Stimulated activated CD4-positive, alpha-beta T cell treated with anti-CD3 and anti-CD28 coated beads, Interleukin-15, amount 100 ng/mL, for 24 hours (primary cell): Measurements from ENCODE around the gene GATB.
A peak's percentile ranks its signal among the peaks of the same experiment; 100 is the strongest.

Experiments
- DNase-seq: peaks from one replicate; pipeline ENCODE4 v3.0.0-alpha.2; 2020

GATB gene, protein sequence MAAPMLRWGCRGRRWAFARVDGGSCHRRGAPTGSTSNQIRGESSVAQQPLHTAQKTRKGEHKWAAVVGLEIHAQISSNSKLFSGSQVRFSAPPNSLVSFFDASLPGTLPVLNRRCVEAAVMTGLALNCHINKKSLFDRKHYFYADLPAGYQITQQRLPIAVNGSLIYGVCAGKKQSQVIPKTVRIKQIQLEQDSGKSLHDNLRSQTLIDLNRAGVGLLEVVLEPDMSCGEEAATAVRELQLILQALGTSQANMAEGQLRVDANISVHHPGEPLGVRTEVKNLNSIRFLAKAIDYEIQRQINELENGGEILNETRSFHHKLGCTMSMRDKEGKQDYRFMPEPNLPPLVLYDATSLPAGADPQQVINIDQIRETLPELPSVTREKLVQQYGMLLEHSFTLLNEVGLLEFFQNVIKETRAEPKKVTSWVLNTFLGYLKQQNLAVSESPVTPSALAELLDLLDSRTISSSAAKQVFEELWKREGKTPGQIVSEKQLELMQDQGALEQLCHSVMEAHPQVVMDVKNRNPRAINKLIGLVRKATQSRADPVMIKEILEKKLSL

DNA sequence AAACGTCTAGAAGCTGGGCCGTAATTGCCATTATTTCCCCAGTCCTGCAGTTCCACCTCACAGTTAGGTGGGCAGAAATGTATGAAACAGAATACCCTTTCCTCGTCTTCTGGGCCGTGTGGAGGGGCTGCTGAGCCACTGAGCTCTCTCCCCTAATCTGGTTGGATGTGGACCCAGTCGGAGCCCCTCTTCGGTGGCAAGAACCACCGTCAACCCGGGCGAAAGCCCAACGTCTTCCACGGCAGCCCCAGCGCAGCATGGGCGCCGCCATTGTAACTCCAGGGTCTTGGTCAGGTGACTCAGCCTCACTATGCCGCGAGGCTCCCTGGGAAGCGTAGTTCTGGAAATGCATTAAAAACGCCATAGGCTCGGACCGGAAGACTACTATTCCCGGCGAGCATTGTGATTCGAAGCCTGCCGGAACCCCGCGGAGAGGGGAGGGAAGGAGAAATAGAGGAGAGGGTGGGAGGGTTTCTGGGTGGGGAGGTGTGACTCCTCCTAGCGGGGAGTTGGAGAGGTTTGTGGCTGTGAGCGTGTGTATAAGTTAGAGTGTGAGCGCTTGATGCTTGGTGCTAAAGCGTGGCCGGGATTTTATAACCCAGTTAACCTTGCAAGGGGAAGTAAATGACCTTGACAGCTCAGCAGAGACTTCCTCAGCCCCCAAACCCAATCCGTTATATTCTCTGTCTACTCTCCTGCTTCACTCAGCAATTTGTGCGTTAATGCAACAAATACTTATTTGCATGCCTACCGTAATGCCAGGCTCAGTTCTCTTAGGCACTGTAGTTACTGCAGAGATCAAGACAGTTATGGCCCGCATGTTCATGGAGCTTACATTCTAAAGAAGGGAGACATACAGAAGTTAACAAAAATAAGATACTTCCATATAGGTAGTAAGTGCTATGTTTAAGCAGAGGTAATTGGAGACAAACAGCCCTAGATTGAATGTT, at the start of gene GATB:
Gene GATB, minus strand, starts transcription at position 296 of the 950 bp plus-strand sequence. Its CDS starts 25 bp downstream, at position 271.
- DNase-seq = peak; percentile 92

DNA sequence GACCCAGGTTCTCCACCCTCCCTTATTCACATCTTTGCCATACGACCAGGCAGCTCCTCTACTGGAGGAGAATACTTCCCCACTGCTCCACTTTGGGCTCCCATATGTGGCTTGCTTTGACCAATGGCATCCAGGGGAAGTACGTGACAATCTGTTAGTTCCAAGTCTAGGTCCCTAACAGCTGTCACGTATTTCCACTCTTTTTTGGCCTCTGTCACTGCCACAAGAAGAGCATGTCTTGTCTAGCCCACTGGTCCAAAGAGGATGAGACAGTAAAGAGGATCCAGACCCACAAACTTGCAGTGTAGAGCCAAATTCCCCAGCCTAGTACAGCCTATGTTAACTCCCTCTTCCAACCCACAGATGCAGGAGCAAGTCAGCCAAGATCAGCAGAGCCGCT, 49.7 kb upstream of the GATB start:
- DNase-seq = no peak

DNA sequence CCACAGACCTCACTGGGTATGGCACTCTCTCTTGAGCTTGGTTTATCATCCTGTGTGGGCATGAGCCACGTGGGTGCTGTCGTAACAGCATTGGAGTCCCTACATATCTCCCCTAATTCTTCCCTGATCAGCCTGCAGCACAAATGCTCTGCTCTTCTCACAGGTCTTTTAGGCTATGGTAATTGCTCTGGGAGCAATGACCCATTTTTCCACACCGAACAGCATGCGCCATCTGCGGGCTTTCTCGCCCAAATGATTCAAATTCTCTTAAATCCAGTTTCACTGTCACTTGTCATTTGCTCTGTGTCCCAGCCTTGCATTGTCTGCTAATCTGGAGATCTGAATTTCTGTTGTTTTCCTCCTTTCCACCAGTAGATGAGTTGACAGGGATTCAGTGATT, 48.9 kb upstream of the GATB start:
- DNase-seq = no peak

DNA sequence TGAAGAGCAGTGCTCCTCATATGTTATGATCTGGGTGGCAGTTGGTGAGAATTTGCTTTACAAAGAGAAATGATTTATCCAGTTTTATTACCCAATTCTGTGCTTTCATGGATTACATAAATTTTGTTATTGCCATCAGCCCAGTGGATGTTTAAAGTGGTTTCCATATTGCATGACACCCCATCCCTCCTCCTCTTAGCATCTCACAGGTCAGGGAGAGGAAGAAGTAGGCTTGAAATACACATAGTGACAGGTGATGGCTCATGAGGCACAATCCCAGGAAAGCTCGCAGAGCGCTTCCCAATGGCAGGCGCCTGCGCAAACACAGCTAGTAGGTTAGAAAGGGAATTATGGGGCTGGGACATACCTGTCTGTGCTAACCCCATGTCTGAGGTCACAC, 47.7 kb upstream of the GATB start:
- no peak for DNase-seq

DNA sequence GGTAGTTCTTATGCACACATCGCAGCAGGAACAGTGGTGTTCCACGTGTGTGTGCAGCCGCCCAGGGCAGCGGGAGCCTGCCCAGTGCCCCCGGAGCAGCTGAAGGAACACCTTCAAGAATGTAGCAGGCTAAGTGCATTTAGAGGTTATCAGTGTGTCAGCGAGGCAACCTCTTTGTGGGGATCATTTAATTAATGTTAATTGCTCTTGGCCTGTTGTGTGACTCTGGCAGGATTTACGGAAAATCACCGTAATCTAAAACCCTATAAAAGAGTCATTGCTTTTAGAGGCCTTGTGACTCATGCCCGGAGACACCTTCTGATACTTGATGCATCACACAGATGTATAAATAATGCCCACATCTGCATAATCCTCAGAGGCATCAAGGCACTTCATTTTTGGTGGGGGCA, 47.3 kb upstream of the GATB start:
- DNase-seq = peak; percentile 2

DNA sequence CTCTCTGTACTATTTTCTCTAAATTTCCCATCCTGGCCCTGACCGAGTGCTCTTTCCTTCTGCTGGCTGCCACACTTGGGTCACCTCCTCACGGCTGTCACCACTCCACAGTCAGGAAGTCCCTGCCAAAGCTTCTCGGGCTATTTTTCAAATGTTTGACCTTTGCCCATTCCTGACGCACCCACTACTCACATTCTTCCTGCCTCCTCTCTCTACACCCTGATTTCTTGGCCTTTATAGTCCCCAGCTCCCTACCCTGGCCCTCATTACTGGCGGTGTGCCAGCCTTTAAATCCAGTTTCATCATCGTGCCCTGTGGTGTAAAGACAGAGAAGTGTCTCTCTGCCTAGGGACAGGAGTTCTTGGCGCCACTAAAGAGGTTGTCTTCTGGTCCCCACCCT, 46.4 kb upstream of the GATB start:
- DNase-seq = no peak

DNA sequence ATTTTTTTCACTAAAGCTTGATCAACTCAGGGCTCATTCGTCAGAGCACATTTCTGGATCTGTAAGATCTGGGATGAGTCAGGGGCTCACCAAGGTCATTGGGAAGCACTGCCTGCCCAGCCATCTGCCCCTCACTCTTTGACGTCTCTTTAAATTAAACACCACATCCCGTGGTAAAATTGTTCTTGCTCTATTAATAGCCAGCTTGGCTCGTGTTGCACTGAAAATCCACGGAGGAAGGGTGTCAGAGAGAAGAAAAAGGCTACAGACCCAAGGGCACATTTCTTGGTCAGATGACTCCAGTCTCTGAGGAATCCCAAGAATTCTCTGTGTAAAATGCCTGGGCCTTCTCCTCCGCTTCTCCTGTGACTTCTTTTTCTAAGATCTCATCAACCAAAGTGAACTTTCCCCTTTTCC, 45.7 kb upstream of the GATB start:
- no peak for DNase-seq

DNA sequence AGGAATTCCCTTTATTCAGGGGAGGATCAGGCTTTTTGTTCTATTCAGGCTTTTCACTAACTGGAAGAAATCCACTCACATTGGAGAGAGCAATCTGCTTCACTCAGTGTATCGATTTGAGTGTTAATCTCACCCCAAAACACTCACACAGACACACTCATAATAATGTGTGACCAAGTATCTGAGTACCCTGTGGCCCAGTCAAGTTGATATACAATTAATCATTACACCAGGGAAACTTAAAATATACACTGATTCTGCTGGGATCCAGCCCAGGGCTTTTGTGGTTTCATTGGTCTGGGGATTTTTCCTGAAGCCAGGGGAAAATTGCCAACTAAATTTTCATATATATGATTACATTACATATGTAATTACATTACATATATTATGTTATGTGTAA, 44.0 kb upstream of the GATB start:
- no peak for DNase-seq

DNA sequence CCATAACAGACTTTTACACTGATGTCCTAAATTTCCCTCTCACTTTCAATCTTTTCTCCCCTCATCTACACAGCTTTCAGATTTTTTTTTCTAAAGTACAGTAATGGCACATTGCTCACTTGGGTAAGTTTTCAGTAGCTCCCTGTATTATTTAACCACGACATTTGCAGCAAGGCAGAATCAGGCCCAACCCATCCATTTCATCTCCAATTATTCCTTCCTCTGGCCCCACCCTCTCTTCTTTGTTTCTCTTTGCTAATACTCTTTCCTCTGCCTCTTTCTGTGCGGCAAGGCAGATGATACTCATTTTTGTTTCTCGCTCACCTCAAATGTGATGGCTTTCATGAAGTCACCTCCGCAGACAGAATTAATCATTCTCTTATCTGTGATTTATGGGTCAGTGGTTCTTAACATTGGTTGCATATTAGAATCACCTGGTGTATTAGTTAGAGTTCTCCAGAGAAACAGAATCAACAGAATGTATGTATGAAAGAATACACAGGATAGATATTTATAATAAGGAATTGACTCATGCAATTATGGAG, 43.4 kb upstream of the GATB start:
- no peak for DNase-seq

DNA sequence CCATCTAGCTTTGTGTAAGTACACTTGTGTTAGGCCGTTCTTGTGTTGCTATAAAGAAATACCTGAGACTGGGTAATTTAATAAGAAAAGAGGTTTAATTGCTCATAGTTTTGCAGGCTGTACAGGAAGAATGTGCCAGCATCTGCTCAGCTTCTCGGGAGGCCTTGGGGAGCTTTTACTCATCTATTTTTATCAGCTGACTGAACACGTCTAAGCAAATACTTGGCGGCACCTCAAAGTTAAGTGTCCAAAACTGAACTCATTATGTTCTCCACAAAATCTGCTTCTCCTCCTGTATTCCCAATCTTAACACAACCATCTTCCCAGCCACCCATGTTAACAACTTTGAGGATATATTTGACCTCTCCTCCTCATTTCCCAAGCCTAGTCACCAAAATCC, 42.4 kb upstream of the GATB start:
- DNase-seq = no peak

DNA sequence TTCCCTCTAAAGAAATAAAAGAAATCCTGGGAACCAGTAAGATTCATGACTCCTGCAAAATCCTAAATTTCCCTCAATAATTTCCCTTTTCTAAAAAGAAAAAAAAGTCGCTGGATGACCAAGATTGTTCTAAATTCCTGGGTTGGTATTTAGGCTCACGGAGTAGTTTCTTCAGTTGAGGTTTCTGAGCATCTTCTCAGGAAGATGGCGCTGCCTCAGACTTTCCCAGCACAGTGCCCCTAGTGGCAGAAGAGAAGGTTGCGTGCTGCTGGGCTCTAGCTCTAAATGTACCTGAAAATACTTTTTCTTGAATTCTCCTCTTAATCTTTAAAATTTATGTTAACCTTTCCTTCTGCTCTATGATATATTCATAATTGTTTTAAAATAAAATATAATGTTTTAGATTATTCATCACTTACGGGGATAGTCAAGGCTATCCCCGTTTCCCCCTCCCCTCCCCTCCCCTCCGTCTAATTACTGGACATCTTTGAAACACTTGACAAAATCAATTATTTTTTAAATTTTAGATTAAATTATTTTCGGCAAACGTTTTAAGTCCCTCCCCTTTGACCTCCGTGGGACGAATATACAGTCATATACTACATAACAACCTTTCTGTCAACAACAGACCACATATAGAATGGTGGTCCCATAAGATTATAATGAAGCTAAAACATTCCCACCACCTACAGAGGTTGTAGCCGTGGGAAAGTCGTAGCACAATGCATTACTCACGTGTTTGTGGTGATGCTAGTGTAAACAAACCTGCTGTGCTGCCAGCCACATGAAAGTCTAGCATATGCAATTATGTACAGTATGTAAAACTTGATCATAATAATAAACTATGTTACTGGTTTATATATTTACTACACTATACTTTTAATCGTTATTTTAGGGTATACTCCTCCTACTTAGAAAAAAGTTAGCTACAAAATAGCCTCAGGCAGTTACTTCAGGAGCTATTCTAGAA, 41.0 kb upstream of the GATB start:
- peak; percentile 75 for DNase-seq

DNA sequence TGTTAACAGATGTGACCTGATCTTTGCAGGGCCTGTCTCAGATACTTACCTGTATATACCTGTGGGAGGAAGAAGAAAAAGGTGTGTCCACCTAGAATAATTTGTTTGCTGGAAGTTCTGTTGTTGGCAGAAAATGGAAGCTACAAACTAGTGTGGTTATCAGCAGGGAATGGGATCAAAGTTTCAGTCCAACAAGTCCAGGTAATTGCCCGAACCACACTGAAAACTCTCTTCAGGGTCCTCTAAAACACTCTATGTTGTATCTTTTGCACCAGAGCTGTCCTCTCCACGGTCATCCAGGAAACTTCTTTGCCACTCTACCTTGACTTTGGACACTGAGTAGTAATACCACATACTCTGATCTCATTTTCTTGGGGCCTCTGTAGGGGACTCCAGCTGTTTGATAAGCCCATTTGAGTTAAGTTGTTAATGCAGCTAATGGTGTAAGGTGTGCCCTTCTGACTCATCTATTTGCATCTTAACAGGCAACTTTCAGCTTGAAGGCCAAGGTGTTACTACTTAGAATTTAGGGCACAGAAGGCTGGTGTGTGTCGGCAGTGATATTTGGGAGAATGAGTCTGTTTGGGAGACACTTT, 38.7 kb upstream of the GATB start:
- no peak for DNase-seq

DNA sequence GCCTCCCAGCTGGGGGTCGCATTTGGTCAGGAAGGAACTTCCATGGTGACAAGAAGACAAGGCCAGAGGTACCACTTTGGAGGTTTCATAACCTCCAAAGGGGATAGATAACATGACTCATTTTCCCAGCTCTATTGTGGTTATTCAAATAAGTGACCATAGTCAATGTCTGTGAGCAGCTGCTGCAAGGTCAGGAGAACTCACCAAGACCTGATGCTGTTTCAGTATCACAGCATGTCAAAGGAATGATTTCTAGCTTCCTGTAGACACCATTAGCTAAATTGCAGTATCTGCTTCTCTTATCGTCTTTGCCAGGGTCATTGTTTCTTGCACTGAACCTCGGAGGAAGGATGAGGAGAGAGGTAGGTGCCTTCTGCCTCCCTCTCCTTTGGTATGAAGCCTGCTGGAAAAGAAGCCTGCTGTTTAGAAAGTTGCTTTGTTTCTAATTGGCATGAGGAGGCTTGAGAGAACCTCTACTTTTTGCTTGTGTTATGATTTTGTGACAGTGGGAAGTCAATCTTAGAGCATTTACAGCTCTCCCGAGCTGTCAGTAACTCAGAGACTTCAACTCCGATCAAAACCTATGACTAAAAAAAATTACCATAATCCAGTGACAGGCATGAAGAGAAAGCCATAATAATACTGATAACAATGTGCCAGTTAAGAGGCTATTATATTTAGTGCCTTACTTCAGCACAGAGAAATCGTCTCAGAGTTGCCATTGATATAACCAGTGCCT, 38.0 kb upstream of the GATB start:
- DNase-seq = no peak

DNA sequence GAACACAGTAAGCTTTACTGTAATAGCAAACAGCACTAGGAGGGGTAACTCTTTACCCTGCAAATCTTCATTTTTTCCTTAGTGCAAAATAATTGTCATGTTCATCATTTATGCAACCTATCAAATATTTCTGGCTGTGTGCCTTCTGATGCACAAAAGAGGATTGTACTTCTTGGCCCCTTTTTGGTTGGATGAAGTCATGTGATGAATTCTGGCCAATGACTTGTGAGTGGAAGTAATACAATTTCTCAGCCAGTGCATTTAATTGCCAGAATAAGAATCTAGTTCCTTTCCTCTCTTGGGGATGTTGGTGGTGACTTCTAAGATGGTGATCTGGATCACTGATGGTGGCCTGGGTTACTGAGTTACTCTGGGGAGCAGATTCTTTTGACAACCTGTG, 37.0 kb upstream of the GATB start:
- DNase-seq = no peak

DNA sequence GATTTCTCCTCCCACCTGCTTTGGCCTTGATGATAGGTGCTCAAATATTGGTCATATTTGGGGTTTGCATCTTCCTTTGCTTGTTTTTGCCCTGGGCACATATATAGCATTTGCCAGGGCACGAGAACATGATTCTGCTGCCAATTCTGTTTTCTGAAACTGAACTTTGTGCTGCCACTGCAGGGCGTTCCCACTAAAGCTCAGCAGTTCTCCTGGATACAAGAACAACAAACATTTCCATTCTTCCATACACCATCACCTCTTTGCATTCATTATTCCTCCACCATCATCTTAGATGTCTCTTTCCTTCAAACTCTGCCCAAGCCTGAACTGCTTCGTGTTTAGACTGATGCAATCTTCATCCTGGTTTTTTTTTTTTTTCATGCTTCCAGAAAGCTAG, 36.3 kb upstream of the GATB start:
- DNase-seq = no peak

DNA sequence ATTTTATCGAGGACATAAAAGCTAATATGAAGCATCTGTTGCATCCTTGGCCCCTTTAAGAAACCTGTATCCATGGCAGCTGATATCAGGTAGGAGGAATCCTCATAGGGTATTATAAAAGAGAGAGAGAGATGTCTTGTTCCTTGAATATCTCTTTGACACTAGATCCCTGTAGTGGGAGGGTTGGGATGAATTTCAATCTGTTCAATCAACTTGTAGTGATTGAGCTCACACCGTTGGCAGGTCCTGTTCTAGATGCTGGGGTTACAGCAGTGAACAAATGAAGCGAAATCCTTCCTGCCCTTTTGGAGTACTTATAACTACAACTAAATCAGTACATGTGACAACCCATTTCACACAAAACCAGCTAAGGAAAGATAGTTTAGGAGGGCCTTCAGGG, 35.3 kb upstream of the GATB start:
- DNase-seq = no peak

DNA sequence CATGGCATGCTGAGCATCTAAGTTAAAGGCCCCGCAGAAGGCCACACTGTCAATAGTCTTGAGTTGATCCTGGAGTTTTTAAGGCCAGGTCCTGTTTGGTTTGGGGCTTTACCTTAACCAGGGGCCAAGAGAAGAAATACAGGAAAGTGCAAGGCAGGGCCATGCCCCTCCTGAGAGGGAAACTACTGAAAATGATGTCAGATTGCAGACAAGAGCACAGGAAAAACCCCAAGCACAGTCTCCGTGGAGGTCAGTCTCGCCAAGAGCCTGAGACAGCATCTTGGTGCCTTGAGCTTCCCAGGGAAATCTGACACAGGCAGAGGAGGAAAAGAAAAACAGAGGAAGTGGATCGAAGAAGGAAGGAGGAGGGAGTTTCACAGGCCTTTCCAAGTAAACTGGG, 32.2 kb upstream of the GATB start:
- DNase-seq = no peak

DNA sequence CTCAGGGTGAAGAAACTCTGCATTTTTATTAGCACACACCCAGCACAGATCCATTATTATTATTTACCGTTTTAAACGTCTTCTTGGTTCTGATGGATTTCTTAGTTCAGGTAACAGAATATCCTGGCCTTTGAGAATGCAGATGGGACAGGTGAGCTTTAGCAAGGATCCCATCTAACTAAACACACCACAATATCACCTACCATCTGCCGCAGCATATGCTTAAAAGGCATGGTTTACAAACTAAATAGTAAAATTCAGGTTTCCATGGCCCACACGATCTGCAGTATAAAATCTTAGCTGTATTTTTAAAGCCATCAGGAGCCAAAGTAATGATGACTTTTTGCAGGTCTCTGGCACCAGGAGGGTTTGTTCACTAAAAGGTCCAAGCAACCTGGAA, 31.7 kb upstream of the GATB start:
- no peak for DNase-seq

DNA sequence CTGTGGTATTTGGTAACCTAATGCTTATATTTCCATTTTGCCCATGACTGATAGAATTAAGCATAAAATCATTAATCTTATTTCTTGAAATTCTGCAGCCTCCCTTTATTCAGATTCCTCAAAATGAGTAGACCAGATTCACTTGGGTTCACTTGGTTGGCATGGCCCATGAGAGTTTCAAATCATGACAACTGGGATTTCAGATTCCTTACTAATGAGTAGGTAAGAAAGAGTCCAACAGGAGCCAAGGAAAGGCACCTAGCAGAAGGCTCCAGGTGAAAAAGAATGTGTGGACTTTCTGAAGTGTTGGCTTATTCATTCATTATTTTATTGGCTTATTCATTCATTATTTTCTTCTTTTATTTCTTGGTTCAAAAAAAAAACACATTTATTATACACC, 27.2 kb upstream of the GATB start:
- no peak for DNase-seq

DNA sequence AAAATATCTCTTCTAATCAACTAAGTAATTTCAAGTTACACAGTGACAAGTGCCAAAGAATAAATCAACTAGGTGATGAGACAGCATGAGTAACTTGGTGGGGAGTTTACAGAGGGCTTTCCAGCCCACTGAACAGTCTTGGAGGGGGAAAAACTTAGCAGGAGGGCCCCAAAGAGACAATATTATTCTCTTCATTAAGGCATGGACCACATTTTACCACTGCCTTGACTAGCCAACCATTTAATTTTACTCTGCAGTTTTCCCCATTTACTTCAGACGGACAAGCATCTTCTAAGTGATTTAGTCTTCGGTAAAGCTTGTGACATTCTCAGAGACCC, 25.3 kb upstream of the GATB start:
- no peak for DNase-seq

DNA sequence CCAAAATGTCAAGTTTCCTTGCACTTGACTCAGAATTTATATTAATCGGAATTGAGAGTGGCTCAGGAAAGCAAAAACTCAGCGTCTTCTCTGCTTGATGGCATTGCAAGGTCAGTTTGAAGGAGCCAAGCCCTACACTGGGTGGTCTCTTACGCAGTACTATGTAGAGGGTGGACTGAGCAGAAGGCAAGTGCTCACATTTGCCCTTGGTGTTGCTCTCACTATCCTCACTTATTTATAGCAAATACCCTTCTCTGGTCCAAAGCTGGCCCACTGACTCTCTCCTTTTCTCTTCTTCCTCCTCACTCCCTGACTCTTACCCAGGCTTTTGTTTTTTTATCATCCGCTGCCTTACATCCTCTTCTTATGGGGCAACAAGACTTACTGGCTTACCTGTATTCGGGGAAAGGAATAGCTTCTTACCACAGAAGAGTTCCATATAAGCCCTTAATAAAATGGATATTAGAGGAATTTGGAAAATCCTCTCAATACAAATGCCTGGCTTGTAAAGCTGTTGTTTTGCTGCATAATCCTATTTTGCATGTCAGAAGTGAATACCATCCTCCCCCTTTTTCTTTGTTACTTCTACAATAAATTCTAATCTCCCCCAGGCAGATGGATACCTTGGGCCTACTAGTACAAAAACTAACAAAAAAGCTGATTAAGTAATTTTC, 24.8 kb upstream of the GATB start:
- DNase-seq = no peak
